Glomerular visceral epithelial cell (primary cell): ENCODE data around the gene ATRIP.
A peak's percentile ranks its signal among the peaks of the same experiment; 100 is the strongest.
"Not testable (repeated sequence)": the region's sequence is repeated elsewhere in the genome, so short reads cannot be mapped to it uniquely, and the experiment has no call there.

Source experiments
- DNase-seq: peaks from one replicate; pipeline ENCODE4 v3.0.0-alpha.2; 2016; ENCODE audit errors: extremely low spot score

ATRIP gene

GRCh38 chr3:48436477-48436787, 10.1 kb upstream of the ATRIP start:
- no peak for DNase-seq

DNA sequence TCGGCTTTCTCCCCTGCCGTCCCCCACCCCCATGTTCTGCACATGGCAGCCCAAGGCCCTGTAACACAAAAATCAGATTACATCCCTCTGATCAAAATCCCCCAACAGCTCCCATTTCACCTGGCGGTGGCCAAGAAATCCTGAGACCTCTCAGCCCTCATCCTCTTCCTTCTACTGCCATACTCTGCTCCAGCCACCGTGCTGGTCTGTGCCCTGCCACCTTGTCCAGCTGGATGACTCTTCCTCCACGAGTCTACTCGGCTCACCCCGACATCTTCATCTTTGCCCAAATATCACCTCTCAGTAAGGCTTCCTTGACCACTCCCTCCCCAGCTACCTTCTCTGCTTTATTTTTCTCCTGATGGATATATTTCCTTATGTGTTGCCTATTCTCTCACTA, 9.7 kb upstream of the ATRIP start:
- DNase-seq: no peak

DNA sequence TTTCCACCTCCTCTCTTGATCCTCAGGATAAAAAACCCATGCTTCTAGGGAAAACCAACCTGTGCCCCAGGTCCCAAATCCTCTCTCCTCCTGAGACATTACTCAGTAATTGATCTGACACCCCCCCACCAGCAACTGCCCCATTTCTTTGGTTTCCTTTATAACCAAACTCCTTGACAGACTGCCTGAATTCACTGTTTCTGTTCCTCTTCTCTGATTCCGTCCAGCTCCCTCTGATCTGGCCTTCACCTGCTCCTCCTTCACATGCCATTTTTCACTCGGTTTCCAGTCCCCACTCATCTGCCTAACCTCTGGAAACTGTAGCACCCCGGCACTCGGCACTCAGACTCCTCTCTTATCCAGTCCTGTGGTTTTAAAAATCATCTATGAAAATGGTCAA, 8.7 kb upstream of the ATRIP start:
- DNase-seq: no peak

GRCh38 chr3:48439820-48440589, 6.5 kb upstream of the ATRIP start, which contains the start of the genes CCDC51 and TMA7:
Gene CCDC51 (minus strand): TSS chr3:48440119. CDS start chr3:48435128, 4,991 bp downstream.
Gene TMA7 (plus strand): TSS chr3:48440257. CDS start chr3:48440297, 40 bp downstream.
- DNase-seq: peak; percentile 96

- DNase-seq: no peak
These were observed 6.0 kb upstream of the ATRIP start for GRCh38 chr3:48440590-48440958.

DNA sequence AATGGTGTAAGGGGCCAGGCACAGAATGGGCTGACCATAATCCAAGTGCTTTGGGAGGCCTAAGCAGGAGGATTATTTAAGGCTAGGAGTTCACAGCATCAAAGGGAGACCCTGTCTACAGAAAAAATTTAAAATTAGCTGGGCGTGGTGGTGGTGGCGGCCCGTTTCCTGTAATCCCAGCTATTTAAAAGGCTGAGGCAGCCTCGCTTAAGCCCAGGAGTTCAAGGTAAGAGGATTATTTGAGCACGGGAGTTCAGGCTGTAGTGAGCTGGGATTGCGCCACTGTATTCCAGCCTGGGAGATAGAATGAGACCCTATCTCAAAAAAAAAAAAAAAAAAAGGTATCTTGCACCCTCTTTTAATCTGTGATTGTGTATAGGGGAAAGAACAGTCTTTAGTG, 4.6 kb upstream of the ATRIP start:
- DNase-seq: no peak

GRCh38 chr3:48445277-48445882, 1.2 kb upstream of the ATRIP start:
- DNase-seq: no peak

GRCh38 chr3:48446043-48446424, 503 bp upstream of the ATRIP start:
- no peak for DNase-seq

- no peak for DNase-seq
These were observed 4.7 kb downstream of the ATRIP start for GRCh38 chr3:48451270-48451669.

DNA sequence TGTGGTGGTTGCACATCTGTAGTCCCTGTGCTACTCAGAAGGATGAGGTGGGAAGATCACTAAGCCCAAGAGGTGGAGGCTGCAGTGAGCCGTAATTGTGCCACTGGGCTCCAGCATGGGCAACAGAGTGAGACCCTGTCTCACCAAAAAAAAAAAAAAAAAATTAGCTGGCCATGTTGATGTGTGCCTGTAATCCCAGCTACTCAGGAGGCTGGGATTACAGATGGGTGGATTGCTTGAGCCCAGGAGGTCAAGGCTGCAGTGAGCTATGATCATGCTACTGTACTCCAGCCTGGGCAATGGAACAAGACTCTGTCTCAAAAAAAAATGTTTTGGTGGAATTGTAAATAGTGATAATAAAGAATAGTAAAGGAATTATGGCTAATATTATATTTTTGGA, 9.9 kb downstream of the ATRIP start:
- DNase-seq: no peak

DNA sequence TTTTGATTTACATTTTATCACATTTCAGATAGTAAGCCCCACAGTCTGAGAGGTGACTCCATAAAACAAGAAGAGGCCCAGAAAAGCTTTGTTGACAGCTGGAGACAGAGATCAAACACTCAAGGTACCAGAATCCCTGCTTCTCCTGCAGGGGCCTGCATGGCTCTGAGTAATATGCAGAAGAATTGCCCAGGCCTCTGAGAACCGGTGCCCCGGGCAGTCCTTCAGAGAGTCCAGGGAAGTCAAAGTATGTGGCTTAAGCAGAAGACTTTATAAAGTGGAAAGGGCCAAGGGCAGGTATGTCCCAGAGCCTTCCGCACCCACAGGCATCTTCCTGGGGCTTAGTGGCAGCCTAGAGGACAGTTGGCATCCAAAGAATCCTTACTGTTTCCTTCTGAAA, 12.8 kb downstream of the ATRIP start:
- no peak for DNase-seq

DNA sequence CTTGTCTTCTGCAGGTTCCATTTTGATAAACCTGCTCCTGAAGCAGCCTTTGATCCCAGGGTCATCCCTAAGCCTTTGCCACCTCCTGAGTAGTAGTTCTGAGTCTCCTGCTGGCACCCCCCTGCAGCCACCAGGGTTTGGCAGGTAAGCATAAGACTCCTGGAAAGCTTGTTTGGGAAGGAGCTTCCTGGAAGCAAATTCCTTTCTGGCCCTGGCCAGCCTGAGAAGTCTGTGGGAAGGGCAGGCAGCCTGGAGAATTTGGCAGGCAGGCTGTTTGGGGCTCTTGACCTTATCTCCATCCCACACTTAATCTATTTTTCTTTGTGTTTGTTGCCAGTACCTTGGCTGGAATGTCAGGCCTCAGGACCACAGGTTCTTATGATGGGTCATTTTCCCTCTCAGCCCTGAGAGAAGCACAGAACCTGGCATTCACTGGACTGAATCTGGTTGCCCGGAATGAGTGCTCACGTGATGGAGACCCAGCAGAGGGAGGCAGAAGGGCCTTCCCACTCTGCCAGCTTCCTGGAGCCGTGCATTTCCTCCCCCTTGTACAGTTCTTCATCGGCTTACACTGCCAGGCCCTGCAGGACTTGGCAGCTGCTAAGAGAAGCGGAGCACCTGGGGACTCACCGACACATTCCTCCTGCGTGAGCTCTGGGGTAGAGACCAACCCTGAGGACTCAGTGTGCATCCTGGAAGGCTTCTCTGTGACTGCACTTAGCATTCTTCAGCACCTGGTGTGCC, 13.4 kb downstream of the ATRIP start:
- no peak for DNase-seq

- DNase-seq: no peak
These were observed 14.0 kb downstream of the ATRIP start for GRCh38 chr3:48460517-48460902.

GRCh38 chr3:48461767-48462166, 15.2 kb downstream of the ATRIP start:
- DNase-seq: not testable (repeated sequence)

GRCh38 chr3:48463703-48464102, 17.2 kb downstream of the ATRIP start:
- no peak for DNase-seq

DNA sequence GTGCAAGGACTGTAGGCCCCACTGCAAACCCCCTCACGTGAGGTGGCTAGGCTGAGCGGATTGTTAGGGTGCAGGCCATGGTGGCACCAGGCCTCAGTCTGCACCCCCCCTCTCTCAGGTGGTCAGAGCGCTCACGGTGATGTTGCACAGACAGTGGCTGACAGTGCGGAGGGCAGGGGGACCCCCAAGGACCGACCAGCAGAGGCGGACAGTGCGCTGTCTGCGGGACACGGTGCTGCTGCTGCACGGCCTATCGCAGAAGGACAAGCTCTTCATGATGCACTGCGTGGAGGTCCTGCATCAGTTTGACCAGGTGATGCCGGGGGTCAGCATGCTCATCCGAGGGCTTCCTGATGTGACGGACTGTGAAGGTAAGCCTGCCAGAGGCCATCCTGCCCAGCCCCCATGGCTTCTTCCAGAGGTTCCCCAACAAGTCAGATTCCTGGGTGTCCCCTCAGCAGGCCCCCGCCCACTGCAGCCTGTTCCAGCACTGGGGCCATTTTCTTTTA, 18.2 kb downstream of the ATRIP start:
- DNase-seq: no peak

DNA sequence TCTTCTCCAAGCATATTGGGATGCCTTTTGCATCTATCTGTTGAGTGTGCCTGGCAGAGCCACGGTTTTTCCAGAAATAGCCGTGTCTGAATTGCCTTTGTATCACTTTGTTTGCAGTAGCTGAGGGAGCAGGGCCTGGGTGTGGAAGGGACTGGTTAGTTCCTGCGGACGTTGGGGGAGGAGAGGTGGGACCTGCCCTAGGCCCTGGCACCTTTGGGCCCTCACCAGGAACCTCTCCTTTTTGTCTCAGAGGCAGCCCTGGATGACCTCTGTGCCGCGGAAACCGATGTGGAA, 18.6 kb downstream of the ATRIP start:
- no peak for DNase-seq

DNA sequence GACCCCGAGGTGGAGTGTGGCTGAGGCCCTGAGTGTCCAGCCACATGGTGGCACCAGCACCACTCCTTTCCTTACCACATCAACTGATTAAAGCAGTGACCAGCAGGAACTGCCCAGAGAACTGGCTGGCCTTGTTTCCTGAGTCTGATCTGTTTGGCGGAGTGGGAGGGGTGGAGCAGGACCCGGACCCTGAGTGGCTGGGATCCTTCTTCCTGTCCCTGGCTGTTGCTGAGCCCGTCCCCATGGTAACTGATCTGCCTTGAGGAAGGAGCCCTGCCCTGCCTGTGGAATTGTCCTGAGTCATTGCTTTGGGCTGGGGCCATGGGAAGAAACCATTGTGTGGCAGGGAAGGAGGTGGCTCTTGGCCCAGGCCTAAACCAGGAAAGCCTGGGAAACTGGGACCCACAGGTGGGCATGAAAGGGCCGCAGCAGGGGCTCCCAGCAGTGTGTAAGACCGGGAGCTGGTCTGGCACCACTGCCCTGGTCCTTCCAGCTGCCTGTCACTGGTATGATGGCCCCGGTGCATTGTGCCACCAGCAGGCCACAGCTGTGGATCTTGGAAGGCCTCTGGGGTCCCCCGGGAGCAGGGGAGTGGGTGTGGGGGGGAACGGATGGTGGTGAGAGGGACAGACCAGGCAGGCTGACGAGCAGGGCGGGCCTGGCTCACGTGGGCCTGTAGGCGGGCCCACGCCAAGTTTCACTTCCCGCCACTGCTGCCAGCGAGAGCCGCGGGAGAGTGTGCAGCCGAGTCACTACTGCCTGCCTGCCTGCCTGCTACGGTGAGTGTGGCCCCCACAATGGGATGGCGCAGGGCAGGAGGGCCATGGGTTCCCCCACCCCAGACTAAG, 19.2 kb downstream of the ATRIP start:
- DNase-seq: peak; percentile 99

- peak; percentile 25 for DNase-seq
These were observed 20.0 kb downstream of the ATRIP start for GRCh38 chr3:48466386-48467109.

DNA sequence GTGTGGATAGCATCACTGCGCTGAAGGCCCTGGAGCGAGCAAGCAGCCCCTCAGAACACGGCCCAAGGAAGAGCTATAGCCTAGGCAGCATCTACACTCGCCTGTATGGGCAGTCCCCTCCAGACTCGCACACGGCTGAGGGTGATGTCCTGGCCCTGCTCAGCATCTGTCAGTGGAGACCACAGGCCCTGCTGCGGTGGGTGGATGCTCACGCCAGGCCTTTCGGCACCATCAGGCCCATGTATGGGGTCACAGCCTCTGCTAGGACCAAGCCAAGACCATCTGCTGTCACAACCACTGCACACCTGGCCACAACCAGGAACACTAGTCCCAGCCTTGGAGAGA, 20.5 kb downstream of the ATRIP start:
- no peak for DNase-seq

- DNase-seq: no peak
These were observed 21.1 kb downstream of the ATRIP start for GRCh38 chr3:48467473-48468267.
